LNCaP clone FGC (cell line): ENCODE measurements around the gene PIKFYVE.
"Not testable (repeated sequence)": the region's sequence is repeated elsewhere in the genome, so short reads cannot be mapped to it uniquely, and the experiment has no call there.

Experiments
- DNase-seq: peaks from one replicate; pipeline ENCODE4 v3.0.0-alpha.2; 2011; ENCODE audit warnings: low read depth
- H3K4me3 ChIP-seq: 2 replicates; pipeline ENCODE4 v1.5.1; 2011; ENCODE audit warnings: mild to moderate bottlenecking, low read depth, low read length, control low read depth
- TF ChIP-seq, protein P1 (sequence below): IDR thresholded peaks from 2 replicates; pipeline ENCODE4 v1.5.1; 2012; ENCODE audit warnings: mild to moderate bottlenecking; ENCODE audit not compliant: control insufficient read depth, insufficient read depth; ENCODE audit errors: extremely low read depth

The PIKFYVE gene, protein sequence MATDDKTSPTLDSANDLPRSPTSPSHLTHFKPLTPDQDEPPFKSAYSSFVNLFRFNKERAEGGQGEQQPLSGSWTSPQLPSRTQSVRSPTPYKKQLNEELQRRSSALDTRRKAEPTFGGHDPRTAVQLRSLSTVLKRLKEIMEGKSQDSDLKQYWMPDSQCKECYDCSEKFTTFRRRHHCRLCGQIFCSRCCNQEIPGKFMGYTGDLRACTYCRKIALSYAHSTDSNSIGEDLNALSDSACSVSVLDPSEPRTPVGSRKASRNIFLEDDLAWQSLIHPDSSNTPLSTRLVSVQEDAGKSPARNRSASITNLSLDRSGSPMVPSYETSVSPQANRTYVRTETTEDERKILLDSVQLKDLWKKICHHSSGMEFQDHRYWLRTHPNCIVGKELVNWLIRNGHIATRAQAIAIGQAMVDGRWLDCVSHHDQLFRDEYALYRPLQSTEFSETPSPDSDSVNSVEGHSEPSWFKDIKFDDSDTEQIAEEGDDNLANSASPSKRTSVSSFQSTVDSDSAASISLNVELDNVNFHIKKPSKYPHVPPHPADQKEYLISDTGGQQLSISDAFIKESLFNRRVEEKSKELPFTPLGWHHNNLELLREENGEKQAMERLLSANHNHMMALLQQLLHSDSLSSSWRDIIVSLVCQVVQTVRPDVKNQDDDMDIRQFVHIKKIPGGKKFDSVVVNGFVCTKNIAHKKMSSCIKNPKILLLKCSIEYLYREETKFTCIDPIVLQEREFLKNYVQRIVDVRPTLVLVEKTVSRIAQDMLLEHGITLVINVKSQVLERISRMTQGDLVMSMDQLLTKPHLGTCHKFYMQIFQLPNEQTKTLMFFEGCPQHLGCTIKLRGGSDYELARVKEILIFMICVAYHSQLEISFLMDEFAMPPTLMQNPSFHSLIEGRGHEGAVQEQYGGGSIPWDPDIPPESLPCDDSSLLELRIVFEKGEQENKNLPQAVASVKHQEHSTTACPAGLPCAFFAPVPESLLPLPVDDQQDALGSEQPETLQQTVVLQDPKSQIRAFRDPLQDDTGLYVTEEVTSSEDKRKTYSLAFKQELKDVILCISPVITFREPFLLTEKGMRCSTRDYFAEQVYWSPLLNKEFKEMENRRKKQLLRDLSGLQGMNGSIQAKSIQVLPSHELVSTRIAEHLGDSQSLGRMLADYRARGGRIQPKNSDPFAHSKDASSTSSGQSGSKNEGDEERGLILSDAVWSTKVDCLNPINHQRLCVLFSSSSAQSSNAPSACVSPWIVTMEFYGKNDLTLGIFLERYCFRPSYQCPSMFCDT (N-terminal part only)

GRCh38 chr2:208265801-208266552 is at the start of gene PIKFYVE:
TSS of gene PIKFYVE (plus strand) at chr2:208266255. CDS start at chr2:208271520, 5,265 bp downstream.
- TF ChIP-seq, protein P1, sequence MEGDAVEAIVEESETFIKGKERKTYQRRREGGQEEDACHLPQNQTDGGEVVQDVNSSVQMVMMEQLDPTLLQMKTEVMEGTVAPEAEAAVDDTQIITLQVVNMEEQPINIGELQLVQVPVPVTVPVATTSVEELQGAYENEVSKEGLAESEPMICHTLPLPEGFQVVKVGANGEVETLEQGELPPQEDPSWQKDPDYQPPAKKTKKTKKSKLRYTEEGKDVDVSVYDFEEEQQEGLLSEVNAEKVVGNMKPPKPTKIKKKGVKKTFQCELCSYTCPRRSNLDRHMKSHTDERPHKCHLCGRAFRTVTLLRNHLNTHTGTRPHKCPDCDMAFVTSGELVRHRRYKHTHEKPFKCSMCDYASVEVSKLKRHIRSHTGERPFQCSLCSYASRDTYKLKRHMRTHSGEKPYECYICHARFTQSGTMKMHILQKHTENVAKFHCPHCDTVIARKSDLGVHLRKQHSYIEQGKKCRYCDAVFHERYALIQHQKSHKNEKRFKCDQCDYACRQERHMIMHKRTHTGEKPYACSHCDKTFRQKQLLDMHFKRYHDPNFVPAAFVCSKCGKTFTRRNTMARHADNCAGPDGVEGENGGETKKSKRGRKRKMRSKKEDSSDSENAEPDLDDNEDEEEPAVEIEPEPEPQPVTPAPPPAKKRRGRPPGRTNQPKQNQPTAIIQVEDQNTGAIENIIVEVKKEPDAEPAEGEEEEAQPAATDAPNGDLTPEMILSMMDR, result no peak
- H3K4me3 ChIP-seq, result peak within 1 kb of the TSS; percentile 88
- peak; percentile 94 for DNase-seq

GRCh38 chr2:208221873-208222272 is 44.2 kb upstream of the PIKFYVE start:
- H3K4me3 ChIP-seq, DNase-seq: not testable (repeated sequence)

DNA sequence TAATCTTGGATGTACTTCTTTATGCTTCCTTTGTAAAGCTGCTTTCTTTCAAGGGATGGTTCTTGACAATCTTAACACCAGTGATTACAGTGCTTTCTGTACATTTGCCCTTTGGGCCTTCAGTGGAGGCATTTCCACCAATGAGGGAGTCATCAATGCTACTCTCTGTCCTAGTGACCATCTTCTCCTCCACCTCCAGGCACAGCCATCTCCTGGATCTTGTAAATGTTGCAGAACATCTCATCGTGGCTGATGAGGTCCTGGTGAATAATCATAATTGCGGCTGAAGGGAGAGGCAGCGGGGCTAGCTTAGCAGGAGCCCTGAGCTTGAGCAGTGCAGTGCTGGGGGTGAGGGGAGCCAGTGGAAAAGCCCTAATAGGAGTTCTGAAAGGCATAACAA is 43.7 kb upstream of the PIKFYVE start:
- H3K4me3 ChIP-seq, result no peak overlapping the region
- TF ChIP-seq, protein P1, result no peak
- no peak for DNase-seq

DNA sequence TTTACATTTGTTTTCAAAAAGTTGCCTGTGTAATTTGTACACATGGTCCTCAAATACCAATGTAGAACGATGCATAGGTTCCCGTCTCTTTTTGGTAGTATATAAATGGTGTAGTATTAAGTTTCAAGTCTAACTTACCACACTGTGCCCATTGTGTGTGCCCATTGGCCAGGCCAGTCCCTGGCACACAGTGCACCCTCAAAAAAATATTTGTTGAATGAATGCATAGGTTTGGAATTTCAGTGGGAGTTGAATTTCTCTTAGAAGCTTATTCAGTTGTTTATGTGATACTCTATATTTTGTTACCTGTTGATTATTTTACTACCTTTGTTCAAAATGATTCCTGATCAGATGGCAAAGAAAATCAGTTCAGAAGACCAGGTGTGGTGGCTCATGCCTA is 41.3 kb upstream of the PIKFYVE start:
- TF ChIP-seq, protein P1, result no peak
- no peak overlapping the region for H3K4me3 ChIP-seq
- no peak for DNase-seq

- H3K4me3 ChIP-seq, result no peak overlapping the region
- DNase-seq, result no peak
- TF ChIP-seq, protein P1, result no peak
Observed at GRCh38 chr2:208227581-208228232, 38.3 kb upstream of the PIKFYVE start.

DNA sequence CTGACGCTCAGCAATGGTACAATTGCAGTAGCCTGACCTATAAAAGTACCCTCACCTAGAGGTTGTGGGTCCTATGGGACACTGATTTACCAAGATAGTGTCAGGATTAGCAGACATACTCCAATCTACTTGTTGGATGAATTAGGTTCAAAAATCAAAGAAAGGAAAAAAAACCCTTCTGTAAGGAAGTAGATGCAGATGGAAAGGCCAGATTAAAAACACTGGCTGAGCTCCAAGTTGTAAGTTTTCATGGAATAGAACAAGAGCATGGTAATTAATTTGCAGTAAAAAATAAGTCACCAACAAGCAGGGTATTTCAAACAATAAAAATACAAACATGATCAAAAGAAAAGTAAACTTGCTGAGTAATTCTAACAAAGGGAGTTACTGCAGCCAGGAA is 37.6 kb upstream of the PIKFYVE start:
- no peak for DNase-seq

More for the DNA sequence above, 37.6 kb upstream of the PIKFYVE start:
- TF ChIP-seq, protein P1, result no peak
- H3K4me3 ChIP-seq, result no peak overlapping the region
